Epithelial cell of esophagus (primary cell): ENCODE data around the gene CTSS.
A peak's percentile ranks its signal among the peaks of the same experiment; 100 is the strongest.
"Not testable (repeated sequence)": the region's sequence is repeated elsewhere in the genome, so short reads cannot be mapped to it uniquely, and the experiment has no call there.

ENCODE experiments used
- DNase-seq: peaks from one replicate; pipeline ENCODE4 v3.0.0; 2010; ENCODE audit warnings: low read depth
- H3K4me3 ChIP-seq: 2 replicates; pipeline ENCODE4 v1.5.1; 2011; ENCODE audit warnings: mild to moderate bottlenecking, low read length, control low read depth
- TF ChIP-seq, protein P1 (sequence below): IDR thresholded peaks from 2 replicates; pipeline ENCODE4 v1.5.1; 2011; ENCODE audit warnings: low read depth, mild to moderate bottlenecking, low read length, control low read depth, inconsistent platforms; ENCODE audit not compliant: insufficient read depth; ENCODE audit errors: missing control alignments

The CTSS gene

DNA sequence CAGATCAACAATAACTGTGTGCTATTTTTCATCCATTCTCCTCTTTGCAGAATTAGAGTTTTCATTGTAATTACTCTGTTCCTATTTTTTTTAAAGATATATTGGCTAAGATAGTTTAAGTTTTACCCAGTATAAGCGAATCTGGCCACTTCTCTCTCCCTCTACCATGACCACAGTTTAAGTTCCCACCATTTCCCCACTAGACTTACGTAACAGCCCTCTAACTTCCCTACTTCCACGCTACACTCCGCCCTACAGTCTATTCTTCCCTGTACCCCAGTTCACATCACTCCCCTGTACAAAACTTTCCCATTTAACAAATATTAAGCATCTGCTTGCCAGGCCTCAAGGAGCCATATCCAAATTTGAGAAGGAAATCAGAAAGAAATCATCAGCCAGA lies 26.0 kb upstream of the CTSS start:
- no peak overlapping the region for H3K4me3 ChIP-seq
- DNase-seq: no peak
- TF ChIP-seq, protein P1, sequence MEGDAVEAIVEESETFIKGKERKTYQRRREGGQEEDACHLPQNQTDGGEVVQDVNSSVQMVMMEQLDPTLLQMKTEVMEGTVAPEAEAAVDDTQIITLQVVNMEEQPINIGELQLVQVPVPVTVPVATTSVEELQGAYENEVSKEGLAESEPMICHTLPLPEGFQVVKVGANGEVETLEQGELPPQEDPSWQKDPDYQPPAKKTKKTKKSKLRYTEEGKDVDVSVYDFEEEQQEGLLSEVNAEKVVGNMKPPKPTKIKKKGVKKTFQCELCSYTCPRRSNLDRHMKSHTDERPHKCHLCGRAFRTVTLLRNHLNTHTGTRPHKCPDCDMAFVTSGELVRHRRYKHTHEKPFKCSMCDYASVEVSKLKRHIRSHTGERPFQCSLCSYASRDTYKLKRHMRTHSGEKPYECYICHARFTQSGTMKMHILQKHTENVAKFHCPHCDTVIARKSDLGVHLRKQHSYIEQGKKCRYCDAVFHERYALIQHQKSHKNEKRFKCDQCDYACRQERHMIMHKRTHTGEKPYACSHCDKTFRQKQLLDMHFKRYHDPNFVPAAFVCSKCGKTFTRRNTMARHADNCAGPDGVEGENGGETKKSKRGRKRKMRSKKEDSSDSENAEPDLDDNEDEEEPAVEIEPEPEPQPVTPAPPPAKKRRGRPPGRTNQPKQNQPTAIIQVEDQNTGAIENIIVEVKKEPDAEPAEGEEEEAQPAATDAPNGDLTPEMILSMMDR: no peak

DNA sequence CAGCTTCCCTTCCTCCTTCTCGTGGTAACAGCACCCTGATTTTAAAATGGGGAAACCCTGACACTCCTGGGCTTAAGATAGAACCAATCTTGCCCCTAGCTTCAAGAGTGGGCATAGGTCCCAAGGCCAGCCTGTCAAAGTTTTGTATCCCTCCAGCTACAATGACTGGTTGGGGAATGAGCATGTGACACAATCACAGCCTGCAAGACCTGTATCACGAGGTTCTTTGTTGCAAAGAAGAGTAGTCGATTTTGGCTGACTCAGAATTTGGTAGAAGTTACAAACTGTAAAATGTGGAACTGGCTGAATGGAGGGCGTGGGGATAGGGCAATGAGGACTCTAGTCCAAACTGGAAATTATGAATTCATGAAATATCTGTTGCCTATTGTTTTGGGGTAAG lies 23.8 kb upstream of the CTSS start:
- no peak overlapping the region for H3K4me3 ChIP-seq
- DNase-seq: peak; percentile 72
- TF ChIP-seq, protein P1: no peak

GRCh38 chr1:150788946-150789345 lies 23.4 kb upstream of the CTSS start:
- DNase-seq: no peak
- no peak overlapping the region for H3K4me3 ChIP-seq

GRCh38 chr1:150787455-150787854 lies 21.9 kb upstream of the CTSS start:
- no peak for DNase-seq
- TF ChIP-seq, protein P1: no peak
- H3K4me3 ChIP-seq: no peak overlapping the region

More at GRCh38 chr1:150788946-150789345, 23.4 kb upstream of the CTSS start:
- TF ChIP-seq, protein P1: no peak

- no peak overlapping the region for H3K4me3 ChIP-seq
- TF ChIP-seq, protein P1: no peak
- DNase-seq: no peak
These were observed 14.9 kb upstream of the CTSS start for GRCh38 chr1:150780510-150780909.

DNA sequence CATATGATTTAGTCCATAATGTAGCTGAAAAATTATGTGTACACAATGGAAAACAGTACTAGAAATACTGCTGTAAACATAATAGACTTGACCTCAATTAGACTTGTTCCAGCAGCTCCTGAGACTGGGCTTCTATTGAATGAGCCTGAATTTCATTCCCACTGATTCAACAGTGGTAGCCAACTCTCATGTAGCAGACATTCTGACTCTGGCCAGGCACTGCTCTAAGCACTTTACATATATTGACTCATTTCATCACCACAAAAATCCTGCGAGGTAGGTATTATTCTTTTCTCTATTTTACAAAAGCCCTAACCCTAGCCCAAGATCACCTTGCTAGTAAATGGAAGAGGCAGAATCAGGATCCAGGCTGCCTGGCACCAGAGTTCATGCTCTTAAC lies 12.8 kb upstream of the CTSS start:
- H3K4me3 ChIP-seq: no peak overlapping the region
- TF ChIP-seq, protein P1: no peak
- DNase-seq: peak; percentile 74

DNA sequence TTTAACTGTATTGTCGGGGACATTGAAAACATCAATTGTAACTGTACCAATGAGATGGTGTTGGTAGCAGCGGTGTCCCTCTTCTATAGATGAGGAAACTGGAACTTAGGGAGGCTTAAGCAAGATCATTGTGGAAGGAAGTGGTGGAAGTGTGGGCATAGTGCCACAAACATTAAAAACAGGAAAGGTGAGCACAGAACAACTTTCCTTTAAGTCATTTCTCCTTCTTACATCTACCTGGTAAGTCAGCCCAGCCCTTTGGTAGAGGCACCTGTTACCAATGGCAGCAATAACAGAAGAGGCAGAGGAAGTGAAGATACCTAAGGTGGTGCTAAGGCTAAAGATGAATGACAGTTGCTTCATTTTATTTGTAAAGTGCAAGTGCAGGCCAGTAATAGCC lies 12.0 kb upstream of the CTSS start:
- no peak for DNase-seq

DNA sequence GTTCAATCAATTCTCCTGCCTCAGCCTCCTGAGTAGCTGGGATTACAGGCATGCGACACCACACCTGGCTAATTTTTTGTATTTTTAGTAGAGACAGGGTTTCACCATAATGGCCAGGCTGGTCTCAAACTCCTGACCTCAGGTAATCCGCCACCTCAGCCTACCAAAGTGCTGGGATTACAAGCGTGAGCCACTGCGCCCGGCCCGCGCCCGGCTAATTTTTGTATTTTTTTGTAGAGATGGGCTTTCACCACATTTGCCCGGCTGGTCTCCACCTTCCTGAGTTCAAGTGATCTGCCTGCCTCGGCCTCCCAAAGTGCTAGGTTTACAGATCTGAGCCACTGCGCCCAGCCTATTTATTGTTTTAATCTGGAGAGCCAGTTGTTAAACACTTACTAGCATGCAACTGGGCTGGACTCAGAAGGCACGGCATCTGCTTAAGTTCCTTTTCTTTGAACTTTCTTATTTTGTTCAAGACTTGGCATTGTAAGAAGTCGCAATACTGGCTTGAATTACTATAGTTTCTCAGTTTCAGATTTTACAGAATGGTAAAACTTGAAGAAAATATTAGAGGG lies 10.4 kb upstream of the CTSS start:
- DNase-seq, H3K4me3 ChIP-seq: not testable (repeated sequence)

More for the DNA sequence above, 12.0 kb upstream of the CTSS start:
- H3K4me3 ChIP-seq: no peak overlapping the region
- TF ChIP-seq, protein P1: no peak
